Stimulated activated CD8-positive, alpha-beta memory T cell treated with anti-CD3 and anti-CD28 coated beads, Interleukin-12 subunit alpha, Interleukin-12 subunit beta, amount 100 ng/mL, for 24 hours (primary cell): Measurements from ENCODE around the gene SLC6A3.

ENCODE experiments used
- DNase-seq: peaks from one replicate; pipeline ENCODE4 v3.0.0-alpha.2; 2020; ENCODE audit errors: extremely low read depth

Gene SLC6A3

DNA sequence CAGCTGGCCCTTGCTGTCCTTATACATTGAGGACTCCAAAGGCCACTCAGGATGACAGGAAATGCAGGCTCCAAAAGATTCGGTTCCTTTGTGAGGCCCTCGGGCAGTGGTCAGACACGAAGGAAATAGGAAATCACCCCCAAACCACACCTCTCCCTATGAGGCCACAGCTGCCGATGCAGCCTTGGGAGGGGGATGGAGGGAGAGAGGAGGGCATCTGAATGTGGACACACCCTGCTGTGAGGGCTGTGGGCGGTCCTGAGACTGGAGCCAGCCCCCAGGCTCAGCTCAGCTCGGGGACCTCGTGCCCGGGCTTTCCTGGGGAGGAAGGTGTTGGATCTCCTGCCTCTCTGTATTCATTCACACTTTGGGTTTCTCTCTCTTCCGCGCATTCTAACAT, 97.7 kb downstream of the SLC6A3 start:
- no peak for DNase-seq

DNA sequence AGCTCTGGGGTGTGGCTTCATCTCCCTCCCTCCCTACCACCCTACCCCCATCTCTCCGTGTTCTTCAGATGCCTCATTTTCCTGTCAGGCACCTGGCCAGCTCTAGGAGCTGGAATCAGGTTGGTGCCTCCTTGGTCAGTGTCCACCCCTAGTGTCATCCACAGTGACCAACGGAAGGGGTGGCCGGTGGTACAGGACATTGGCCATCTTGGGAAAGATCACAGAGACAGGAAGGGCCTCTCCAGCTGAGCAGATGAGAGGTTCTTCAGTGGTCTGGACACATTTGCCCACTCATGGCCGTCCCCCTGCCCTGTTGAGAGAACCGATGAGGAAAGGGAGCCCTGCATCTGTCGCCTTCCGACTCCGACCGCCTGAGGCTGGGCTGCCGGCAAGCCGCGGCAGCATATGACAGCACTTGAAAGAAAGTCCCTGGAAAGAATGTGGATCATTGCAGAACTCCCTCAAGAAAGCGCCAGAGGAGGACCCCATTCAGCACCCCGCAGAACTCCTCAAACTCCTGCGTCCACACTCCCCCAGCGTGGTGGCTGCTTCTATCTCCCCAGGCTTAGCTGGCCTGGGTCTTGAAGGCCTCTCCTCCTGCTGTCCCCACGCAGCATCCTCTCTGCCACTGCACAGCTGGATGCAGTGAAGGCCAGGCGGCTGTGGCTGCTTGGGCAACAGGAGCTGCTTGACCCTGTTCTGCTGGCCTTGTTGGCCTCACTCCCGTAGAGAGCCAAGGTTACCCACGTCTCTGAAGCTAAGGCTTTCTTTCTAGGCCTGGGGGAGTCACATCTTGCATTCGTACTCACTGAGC, 98.4 kb downstream of the SLC6A3 start:
- no peak for DNase-seq

DNA sequence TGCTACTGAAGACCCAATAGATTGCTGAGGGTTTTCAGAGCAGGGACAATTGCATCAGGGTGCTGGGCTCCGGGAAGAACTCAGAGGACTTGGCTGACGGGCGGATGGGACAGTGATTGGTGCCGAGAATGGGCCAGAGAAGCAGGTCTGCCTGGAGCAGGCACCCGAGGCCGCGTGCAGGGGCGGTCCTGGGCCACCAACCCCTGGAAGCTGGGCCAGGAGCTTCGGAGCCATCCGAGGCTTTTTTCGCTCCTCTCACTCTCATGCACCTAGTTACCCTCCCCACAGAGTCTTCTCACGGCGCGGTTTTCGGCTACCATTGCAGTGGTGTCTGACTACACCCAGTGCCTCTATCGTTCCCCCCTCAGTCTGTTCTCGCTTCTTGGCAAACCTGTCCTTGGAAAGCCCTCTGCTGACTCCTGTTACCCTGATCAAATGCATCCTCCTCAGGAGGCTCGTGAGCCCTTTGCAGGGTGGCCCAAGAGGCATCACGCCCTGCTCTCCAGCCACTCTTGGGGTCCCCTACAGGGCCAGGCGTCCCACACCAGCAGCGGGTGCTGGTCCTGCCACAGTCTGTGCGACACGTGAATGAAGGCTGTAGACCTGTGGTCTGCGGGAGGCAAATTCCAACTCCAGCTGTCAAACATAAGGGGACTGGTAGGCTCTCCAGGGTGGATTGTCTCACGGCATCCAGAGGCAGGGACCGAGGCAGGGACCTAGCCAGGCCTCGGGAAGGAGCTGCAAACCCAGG, 99.2 kb downstream of the SLC6A3 start:
- DNase-seq, result no peak

DNA sequence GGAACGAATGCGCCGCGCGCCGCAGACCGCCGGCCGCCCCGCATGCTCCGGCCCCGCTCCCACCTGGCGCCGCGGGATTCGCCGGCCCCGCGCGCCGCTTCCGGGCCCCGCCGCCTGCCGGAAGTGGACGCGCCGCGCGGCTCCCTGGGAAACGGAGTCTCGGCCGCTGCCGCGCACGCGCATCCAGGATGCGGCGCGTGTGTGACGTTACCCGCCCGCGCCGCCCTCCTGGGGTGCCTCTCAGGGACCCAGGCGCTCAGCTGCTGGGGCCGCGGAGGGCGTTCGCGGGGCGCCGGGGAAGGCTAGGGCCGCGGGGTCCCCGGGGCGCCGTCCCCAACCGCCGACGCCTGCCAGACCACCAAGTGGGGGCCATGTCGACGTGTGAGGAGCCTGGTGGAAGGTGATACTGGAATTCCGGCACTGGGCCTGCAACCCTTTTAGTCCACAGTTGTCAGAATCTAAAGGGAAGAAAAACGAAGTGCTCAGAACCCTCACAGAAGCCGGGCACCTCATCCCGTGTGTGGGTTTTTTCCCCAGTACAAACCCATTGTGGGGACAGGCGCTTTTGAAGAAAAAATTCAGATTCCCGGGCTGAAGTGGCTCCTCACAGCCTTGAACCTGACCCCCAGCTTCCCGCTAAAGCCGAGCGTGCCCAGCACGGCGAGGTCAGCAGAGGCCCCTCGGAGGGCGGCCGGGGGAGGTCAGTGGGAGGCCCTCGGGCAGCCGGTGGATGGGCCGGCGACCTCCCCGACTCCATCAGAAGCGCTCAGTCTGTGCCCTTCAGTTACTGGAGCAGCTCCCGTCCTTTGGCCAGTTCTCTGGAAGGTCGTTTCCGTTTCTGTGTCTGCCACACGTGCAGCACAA, 100.0 kb downstream of the SLC6A3 start, which contains the start of gene CLPTM1L:
Gene CLPTM1L, minus strand, starts transcription at position 125 of the 864 bp plus-strand sequence. CDS start 258 bp downstream, outside the sequence.
- DNase-seq, result peak; percentile 73

DNA sequence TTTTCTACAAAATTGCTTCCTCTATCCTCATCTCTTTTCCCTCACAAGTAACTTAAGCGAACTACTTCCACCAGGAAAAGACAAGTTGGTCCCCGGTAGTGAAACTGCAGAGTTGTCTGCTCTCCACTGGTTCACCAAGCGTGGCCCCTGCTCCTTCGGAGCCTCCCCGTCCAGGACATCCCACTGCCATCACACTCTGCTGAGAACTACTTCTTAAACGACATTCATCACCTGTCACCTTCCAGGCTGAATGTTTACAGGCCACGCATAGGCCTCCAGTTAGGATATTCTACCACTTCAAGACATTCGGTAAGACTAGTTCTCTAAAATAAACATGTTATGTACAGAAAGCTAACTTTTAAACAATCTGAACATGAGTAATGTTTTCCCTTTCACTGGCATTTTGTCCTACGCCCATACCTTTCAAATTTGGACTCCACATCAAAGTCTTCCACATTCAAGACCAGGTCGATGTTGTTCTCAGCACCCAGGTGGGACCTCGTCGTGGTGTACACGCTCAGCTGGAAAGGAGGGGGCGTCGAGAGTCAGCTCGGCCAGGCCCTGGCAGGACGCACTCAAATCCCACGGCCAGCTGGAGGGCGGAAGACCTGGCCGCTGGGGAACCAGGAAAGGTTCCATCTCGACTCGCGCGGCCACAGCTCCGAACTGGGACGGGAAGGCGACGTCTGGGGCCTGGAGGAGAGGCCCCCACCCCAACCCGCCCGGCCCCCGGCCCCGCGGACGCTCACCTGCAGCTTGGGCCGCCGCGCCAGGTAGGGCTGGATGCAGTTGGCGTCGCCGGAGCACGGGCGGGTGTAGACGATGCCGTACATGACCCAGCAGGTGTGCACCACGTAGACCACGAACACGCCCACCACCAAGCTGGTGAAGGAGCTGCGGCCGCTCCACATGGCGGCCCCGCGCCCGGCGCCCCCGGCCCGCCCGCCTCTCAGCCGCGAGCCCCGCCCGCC, 101.0 kb downstream of the SLC6A3 start:
- no peak for DNase-seq

DNA sequence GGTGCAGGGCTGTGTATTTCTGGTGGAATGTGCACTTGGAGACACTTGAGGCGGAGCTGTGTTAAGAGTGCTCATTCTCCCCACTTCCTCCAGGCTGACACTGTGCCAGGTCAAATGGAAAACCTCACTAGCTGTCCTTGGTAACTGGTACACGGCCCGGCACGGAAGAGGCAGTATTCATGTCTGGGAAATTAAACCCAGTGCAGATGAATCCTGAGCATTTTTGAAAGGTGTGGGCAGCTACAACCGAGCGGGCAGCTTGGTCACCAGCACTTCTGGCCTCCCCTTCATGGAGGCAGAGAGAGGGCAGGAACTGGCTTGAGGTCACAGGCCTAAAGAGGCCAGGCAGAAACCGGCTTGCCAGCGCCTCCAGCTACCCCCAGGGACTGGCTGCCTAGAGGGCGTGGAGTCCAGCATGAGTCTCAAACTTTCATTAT, 101.9 kb downstream of the SLC6A3 start:
- no peak for DNase-seq
